Astrocyte (in vitro differentiated cells and primary cell): ENCODE data around the gene SIGLEC6.

Experiments used
- EZH2 ChIP-seq: IDR thresholded peaks from 2 replicates; pipeline ENCODE4 v1.6.1; 2012; ENCODE audit warnings: mild to moderate bottlenecking, low read length, inconsistent platforms; ENCODE audit not compliant: insufficient read depth
- TF ChIP-seq, protein P1 (sequence below): IDR thresholded peaks from 2 replicates; pipeline ENCODE4 v1.5.1; 2011; ENCODE audit warnings: low read depth, mild to moderate bottlenecking, inconsistent platforms, low read length, moderate library complexity; ENCODE audit not compliant: insufficient read depth

DNA sequence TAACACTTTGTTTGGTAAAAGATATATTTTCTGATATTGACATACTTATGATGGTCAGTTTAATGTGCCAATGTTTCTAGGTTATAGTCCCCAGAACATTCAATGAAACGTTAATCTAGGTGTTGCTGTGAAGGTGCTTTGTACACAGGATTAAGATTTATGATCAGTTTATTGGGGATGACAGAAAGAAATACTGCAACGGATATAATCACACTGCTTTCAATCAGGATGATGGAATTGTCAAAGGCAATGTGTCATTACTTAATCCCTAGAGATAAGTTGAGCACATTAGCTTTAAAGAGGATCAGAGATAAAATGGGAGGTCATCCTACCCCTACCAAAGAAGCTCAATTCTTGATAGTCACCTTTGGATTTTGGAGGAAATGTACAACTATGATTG lies 17.5 kb downstream of the SIGLEC6 start:
- TF ChIP-seq, protein P1, sequence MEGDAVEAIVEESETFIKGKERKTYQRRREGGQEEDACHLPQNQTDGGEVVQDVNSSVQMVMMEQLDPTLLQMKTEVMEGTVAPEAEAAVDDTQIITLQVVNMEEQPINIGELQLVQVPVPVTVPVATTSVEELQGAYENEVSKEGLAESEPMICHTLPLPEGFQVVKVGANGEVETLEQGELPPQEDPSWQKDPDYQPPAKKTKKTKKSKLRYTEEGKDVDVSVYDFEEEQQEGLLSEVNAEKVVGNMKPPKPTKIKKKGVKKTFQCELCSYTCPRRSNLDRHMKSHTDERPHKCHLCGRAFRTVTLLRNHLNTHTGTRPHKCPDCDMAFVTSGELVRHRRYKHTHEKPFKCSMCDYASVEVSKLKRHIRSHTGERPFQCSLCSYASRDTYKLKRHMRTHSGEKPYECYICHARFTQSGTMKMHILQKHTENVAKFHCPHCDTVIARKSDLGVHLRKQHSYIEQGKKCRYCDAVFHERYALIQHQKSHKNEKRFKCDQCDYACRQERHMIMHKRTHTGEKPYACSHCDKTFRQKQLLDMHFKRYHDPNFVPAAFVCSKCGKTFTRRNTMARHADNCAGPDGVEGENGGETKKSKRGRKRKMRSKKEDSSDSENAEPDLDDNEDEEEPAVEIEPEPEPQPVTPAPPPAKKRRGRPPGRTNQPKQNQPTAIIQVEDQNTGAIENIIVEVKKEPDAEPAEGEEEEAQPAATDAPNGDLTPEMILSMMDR = no peak
- TF ChIP-seq EZH2 = no peak
